Endothelial cell of umbilical vein (primary cell): ENCODE data around the gene ESCO1.
"Not testable (repeated sequence)": the region's sequence is repeated elsewhere in the genome, so short reads cannot be mapped to it uniquely, and the experiment has no call there.

Source experiments
- CTCF ChIP-seq, 2 donors: IDR thresholded peaks; 1 replicate in 1 of 2; 2 replicates in 1 of 2; pipeline ENCODE4 v1.5.1; 2011; ENCODE audit warnings: low read length in 2 of 2, mild to moderate bottlenecking in 2 of 2, moderate library complexity in 2 of 2, control low read depth in 1 of 2, inconsistent platforms in 1 of 2, low read depth in 1 of 2; ENCODE audit not compliant: insufficient read depth in 1 of 2; ENCODE audit errors: extremely low read depth in 1 of 2
- EZH2 ChIP-seq: IDR thresholded peaks from 2 replicates; pipeline ENCODE4 v1.6.1; 2012; ENCODE audit warnings: borderline replicate concordance, low read depth, mild to moderate bottlenecking, moderate library complexity, low read length, inconsistent platforms; ENCODE audit not compliant: severe bottlenecking
- JUN ChIP-seq: IDR thresholded peaks from 2 replicates; pipeline ENCODE4 v1.6.1; 2011; ENCODE audit warnings: borderline replicate concordance, low read depth; ENCODE audit not compliant: insufficient read length, insufficient read depth
- POLR2A ChIP-seq: IDR thresholded peaks from 2 replicates; pipeline ENCODE4 v1.6.1; 2012; ENCODE audit warnings: low read depth, mild to moderate bottlenecking, control low read depth, low read length
- POLR2AphosphoS5 ChIP-seq: IDR thresholded peaks from 2 replicates; pipeline ENCODE4 v1.6.1; 2012; ENCODE audit warnings: low read depth, mild to moderate bottlenecking, control low read depth, low read length, moderate library complexity; ENCODE audit not compliant: insufficient read depth

GRCh38 chr18:21611401-21612124 lies 11.1 kb upstream of the ESCO1 start:
- TF ChIP-seq CTCF (IDR thresholded peaks at IDR 0.05; ENCODE audit: extremely low read depth in 1 of 2, insufficient read depth in 1 of 2, low read depth in 1 of 2, low read length in 2 of 2); POLR2A; EZH2; POLR2AphosphoS5; JUN: not testable (repeated sequence)
